GM21619 (cell line): ENCODE results near the gene KRT2.

Experiments used
- ATAC-seq: cut with Tn5 transposase; IDR thresholded peaks from one replicate; pipeline ENCODE4 v1.9.1; 2021; ENCODE audit not compliant: unreplicated experiment

The KRT2 gene

DNA sequence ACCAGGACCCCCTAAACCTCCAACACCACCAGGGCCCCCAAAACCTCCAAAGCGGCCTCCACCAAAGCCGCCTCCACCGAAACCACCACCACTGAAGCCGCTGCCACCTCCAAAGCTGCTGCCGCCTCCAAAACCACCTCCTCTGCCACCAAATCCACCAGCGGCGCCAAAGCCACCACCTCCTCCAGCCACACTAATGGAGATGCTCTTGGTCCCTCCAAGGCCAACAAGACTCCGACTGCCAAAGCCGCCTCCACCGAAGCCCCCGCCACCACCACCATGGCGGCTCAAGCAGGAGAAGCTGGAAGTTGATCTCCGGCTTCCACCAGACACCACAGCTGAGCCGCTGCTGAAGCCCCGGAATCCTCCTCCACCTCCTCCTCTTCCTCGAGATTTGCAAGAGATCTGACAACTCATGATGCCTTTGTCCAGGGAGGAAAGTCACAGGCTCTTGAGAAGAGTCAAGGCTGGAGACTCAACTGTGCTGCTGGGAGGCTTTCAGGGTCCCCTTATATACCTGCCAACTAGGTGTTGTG lies at the start of gene KRT2:
KRT2 (minus strand) TSS at position 486 of the 536 bp plus-strand sequence; CDS start at position 417, 69 bp downstream.
- ATAC-seq: no peak

DNA sequence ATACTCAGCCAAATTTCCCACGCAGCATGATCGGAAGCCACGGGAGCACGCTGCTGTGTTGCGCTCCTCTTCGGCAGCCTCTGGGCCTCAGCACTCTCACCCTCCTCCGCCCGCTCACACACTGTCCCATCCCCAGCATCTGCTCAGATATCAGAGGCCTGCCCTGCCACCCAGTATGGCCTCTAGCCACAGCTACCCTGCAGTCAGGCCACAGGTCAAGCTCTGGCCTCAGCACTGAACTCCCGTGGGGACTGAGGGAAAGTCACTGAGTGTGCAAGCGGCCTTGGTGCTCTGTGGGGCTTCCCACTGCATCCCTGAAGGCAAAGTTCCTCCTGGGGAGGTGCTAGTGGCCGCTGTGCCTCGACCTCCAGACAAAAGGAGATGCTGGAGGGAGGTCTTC lies 49.3 kb upstream of the KRT2 start:
- ATAC-seq: no peak

DNA sequence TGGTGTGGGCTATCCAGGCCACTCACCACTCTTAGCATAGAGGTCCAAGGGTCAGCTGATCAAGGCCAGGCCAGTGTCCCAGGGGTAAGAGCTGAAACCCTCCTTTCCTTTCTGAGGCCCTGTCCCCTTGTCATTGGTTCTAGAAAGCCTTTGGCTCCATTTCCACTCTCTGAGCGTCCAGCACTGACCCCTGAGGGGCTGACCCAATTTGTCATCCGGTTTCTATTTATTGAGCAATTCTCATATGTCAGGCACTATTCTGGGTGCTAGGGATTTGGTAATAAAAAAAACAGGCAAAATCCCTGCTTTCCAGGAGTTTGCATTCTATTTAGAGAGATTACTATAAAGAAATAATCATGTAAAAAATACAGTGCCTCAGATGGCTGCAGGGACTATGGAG lies 47.9 kb upstream of the KRT2 start:
- ATAC-seq: no peak

DNA sequence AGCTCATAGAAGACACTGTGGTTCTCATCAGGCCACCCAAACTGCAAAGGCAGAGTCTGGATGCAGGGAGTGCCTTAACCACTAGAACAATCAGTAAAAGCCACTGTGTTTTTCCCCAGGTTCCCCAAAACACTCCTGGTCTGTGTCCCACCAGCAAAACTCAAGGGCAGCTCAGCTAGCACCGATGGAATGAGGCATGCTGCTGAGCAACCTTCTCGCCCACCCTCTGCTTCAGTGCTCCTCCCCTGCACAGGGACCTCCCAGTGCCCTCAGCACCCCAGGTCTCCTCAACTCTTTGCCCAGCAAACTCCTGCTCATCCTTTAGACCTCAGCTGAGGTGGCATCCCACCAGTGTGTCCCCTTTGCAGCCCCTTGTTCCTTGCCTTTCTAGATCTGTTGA lies 47.4 kb upstream of the KRT2 start:
- ATAC-seq: no peak

DNA sequence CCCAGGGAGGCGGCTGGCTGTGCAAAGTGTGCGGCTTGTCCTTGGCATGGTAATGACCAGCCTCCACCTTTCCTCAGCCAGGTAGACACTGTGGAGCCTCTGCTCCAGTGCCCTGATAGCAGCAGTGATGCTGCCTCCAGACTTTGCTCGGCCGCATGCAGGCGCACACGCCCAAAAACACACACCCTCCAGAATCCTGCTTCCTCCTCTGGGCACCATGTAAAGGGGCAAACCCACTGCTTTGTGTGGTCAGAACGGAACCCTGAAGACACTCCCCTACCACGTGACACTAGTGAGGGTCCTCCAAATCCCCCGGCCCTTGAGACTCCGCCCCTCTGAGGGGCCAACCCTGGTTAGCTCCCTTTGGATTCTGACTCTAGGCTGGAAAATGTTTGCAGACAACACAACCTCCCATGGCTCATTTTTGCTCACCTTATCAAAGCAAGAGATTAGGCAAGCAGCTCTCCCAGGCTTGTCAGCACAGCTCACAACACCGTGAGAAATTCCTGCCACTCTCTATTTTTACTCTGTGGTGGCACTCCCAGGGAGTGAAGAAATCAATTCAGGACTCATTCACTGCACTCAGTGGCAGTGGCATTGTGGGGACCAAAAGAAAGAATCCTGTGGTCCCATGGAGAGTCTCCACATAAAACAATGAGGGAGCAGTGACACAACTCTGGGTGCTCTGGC lies 46.8 kb upstream of the KRT2 start:
- ATAC-seq: no peak

DNA sequence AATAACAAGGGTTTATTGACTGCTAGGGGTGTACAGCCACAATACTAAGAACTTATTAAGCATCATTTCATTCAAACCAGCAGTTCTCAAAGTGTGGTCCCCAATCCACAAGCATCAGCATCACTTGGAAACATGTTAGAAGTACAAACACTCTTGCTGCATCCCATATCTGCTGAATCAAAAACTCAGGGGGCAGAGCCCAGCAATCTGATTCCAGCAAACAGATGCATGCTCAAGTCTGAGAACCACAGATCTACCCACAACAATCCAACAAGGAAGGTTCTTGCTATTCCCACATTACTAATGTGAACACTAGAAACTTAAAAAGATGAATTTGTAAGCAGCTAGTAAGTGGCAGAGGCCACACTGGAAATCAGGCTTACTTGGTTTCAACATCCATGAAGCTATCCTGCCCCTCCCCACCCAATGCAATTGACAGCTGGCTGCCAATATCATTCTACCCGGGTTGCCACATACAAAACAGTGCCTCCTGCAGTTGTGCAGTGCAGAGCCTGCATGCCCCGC lies 45.1 kb upstream of the KRT2 start:
- no peak for ATAC-seq

DNA sequence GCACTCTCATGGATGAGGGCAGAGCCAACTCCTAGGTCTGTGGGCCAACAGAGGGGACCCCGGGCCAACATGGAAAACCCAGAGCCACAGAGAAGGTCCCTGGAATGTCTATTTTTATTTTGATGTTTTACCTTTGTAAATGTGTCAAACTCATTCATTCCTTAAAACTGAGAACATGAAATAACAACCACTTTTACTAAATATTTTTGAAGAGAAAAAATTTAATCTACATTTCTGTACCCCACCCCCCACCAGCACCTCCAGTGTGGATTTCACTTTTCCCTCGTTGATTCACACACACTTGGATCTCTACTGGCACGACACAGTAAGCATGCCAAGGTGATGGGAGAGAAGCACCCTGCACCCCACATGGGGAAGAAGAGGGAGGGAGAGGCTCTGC lies 44.6 kb upstream of the KRT2 start:
- no peak for ATAC-seq

DNA sequence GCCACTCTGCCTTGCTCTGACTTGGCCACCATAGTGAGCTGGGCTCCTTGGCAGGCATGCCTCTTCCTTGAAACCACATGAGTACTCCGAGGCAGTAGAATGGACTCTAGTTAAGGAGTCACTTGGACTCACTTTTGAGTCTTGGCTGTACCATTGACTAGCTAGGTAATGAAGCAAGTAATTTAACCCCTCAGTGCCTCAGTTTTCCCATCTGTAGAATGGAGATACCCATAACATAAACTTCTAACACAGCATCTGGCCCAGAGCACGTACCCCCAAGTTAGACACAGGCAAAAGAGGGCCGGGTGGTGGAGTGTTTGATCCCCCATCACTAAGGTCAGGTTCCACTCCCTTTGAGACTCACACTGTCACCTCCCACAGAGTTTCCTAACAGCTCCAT lies 43.0 kb upstream of the KRT2 start:
- ATAC-seq: no peak

DNA sequence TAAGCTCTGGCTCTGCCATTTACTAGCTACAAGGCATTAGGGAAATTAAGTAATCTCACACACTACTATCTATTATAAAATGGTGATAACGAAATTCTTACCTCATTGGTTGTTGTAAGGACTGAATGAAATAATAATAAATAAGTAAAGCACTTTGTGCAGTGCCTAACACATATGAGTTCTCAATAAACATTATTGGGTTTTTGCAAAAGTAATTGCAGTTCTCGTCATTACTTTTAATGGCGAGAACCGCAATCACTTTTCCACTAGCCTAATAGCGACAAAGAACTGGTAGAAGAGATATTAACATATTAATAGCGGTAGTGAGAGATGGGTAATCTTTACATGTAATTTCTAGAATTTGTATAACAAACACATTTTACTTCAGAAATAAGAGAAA lies 42.1 kb upstream of the KRT2 start:
- ATAC-seq: no peak

DNA sequence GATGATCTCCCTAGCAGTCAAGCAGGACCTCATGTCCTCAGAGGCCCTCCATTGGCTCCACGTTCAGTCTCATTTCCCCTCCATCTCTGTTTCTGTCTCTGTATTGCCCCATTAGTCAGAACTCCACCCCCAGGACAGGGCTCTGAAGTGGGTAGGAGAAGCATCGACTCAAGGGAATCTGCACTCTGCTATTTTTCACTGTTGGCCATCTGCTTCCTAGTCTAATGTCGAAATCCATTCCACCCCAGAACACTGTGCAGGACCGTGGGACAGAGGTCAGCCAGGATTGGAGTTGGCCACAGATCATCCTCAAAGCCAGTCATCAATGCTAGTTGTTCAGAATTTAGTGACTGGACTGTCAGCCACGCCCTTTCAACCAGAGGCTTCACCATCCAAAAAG lies 41.2 kb upstream of the KRT2 start:
- ATAC-seq: no peak

DNA sequence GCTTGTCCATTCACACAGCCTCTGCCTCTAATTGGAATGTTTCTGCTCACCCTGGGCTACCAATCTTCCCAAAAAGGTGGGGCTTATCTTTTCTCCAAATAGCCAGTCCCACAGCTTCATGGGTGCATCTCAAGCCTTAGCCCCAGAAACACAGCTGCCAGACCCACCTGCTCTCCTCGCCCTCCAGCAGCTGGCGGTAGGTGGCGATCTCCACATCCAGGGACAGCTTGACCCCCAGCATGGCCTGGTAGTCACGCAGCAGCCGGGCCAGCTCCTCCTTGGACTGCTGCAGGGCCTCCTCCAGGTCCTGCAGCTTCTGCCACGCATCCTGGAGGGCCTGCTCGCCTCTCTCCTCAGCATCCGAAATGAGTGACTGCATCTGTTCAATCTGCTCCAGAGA lies 40.2 kb upstream of the KRT2 start:
- no peak for ATAC-seq

DNA sequence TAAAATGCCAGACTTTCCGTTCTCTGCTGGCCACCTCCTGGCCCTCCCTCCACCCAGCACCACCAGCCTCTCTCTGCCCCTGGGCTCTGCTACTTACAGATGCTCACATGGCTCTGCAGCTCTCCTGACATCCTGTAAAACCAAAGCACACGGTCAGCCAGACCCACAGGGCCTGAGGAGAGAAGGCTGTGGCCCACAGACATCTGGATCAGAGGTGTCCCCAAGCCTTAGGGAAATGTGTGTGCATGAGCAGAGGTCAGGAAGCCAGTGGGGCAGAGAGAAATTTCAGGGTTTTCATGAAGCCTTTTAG lies 39.8 kb upstream of the KRT2 start:
- ATAC-seq: no peak

DNA sequence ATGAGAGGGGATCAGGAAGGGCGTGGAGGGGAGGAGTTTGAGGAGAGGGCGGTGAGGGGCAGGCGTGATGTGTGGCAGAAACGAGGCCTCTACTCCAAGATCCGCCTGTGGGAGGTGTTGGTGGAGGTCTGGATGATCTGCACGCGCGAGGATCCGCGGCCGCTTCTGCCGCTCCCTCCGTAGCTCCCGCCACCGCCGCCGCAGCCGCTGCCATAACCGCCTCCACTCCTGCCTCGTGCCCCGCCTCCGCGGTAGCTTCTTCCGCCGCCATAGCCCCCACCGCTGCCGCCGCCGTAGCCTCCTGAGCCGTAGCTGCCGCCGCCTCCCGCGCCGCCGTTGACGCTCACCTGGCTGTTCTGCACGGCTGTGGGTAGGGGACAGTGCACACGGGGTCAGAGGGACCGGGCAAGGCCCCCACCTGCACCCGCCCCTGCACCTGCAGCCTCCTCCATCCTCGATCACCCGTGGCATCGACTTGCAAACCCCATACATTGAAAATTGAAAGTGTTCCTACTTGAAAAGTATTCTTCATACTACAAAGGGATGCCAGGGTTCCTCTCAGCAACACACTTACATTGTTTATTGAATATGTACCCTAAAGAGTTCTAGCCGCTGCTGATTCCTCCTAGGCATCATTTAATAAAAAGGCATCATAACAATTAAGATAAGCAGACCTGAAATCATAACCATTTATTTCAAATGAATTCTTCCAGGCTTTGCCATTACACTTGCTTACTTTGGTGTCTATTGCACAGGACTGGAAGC lies 39.2 kb upstream of the KRT2 start:
- no peak for ATAC-seq

DNA sequence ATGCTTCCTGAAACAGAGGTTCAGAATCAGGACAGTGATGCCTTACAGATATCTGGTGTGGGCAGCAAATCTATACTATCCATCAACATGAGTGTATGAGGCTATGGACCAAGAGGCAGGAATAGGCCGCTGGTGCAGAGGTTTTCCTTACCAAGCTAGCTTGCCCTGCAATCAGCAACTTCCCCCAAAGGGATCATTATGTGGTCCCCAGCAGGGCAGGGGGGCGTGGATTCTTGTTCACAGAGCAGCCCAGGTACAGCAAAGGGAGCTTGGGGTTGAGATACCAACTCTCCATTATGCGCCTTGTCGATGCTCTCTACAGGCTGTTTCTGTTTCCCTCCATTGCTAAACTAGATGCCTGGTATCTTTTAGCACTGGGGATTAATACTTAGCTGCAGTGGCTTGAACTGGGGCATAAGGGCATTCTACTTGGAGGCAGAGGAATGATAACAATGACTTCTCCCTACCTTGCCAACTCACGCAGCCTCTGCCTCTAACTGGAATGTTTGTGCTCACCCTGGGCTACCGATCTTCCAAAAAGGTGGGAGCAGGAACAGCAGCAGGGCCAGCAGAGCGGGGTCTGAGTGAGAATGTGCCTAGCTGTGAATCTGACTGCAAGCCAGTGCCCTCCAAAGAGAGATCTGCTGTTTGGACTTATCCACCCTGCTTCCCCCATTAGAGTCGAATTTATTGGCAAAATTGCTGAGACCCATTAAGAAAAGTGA lies 38.5 kb upstream of the KRT2 start:
- ATAC-seq: no peak

DNA sequence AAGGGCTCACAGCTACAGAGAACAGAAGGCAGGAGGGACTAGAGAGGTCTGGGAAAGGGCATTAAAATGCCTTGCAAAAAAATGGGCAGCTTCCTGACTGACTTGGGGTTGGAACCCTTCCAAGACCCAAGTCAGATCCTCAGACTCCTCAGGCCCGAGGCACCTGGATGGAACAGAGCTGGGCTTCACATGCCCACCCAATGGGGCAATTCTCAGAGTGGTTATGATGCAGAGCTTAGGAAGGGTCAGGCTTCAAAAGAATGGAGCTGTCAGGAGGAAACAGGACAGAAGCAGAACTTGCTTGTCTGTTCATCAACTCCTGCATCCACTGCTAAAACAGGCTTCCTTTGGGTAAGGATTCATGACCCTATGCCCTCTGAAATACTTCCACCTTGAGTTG lies 37.9 kb upstream of the KRT2 start:
- ATAC-seq: no peak

DNA sequence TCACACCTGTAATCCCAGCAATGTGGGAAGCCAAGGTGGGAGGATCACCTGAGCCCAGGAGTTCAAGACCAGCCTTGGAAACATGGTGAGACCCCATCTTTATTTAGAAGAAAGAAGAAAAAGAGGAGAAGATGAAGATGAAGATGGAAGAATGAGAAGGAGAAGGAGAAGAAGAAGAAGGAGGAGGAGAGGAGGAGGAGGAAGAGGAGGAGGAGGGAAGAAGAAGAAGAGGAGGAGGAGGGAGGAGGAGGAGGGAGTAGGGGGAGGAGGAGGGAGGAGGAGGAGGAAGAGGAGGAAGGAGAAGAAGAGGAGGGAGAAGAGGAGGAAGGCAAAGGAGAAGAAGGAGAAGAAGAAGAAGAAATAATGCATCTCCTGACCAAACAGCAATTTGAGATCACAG lies 37.2 kb upstream of the KRT2 start:
- no peak for ATAC-seq

DNA sequence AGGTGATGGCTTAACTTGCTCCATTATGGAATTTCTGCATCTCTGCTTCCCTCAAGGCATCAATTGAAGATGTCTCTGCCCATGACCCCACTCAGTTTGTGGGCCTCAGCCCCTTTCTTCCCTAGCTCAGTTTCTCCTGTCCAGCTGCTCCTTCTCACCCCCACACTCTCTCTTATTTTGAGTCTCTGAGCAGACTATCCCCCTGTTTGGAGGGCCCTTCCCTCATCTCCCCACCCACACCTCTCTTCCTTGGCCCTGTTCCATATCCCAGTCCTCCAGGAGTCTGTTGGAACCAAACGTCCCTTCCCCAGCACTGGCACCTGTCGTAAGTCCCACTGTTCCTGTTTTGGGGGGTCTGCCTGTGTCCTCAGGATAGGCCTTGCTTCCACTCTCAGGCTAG lies 36.5 kb upstream of the KRT2 start:
- ATAC-seq: no peak

DNA sequence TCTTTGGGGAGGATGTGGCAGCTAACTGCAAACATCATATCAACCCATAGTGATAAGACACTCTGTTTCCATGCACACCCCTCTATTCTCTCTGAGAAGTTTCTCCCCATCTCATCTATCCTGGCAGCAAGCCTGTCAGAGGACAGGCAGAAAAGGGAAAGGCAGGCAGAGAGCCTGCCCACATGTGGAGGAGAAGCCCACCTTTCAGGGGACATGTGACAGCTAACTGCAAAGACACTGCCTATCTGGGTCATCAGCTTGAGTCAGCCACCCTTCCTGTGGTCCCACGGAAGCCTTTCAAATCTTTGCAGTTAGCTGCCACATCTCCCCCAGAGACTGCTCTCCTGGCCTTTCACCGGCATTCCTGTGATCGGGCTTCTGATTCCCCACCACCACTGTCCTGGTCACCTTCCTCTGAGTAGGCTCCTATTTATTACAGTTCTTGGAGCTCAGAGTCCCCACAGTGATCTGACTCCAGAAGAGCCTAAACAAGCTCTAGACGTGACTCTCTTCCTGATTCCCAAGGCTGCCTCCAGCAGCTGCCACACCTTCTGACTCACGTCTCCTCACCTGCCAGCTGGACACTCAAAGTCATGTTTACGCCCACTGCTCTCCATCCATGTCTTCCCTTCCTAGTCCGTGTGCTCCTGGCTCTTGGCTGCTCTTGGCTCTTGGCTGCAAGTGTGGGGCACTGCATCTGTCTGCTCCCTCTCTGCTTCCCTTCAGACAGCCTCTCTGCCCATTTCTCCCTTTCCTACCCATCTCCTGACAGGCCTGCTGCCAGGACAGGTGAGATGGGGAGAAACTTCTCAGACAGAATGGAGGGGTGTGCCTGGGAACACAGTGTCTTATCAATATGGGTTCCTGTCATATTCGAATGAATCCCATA lies 35.7 kb upstream of the KRT2 start:
- ATAC-seq: no peak

DNA sequence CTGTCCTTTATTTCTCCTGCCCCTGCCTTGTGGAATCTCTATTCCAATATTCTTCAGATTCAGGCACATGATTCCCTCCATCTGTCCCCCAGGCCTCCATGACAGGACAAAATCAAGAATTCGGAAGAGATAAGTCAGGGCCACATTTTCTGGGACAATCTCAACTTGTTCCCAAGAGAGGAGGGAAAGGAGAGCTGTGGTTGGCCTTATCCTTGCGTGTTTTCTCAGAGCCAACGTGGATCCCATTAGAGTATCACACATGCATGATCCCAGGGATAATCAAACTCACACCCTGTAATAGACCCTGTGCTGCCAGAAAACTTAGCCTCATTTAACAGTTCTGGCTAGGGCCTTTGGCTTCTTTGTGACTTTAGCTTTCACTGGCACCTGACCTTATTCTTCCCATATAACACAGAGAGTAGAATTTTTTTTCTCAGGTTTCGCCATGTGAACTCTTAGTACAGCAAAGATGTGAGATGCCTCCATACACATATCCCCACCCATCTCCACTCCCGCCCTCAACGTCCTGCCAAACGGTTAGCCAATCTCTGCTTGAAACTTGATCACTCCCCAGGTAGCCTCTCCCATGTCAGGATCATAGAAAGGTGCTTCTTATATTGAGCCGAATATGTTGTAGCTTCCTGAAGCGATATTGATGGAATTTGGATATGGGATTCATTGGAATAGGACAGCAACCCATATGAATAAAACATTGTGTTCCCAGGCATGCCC lies 34.9 kb upstream of the KRT2 start:
- ATAC-seq: no peak

DNA sequence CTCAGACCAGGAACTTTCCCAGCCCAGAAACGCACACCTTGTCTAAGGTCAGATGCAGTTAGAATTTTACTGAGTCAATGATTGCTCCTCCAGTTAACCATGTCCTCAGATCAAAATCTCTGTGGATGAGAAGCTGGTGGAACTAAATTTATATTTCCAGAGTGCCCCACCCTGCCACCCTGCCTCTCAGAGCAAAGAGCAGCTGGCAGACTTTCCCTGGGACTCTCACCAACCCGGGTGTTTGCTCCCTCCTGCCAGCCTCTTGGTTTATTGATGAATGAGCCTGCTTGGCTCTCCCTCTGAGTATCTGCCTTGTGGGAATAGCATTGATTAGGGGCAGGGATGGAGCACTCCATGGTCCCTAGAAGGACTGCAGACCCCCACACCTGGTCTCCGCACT lies 34.1 kb upstream of the KRT2 start:
- no peak for ATAC-seq
